Suprapubic skin (tissue), 4 donors: ENCODE results near the gene BIN1.

Source experiments
- CTCF ChIP-seq, 2 donors: fragments of 200-600 bp in 1 of 2; fragments of 450-650 bp in 1 of 2; sonication (generic) in 1 of 2; IDR thresholded peaks; one replicate each; pipeline ENCODE4 v1.5.1; 2016 to 2019; ENCODE audit warnings: antibody characterized with exemption in 2 of 2, mild to moderate bottlenecking in 1 of 2, moderate library complexity in 1 of 2
- EP300 ChIP-seq: sonication (generic); formaldehyde crosslinking; IDR thresholded peaks from one replicate; pipeline ENCODE4 v1.6.1; 2017; ENCODE audit warnings: antibody characterized with exemption
- POLR2A ChIP-seq, 2 donors: fragments of 450-650 bp; IDR thresholded peaks; one replicate each; pipeline ENCODE4 v1.6.1; 2017; ENCODE audit warnings: antibody characterized with exemption in 2 of 2, mild to moderate bottlenecking in 2 of 2, moderate library complexity in 2 of 2
- POLR2AphosphoS5 ChIP-seq, 3 donors: sonication (generic); formaldehyde crosslinking; IDR thresholded peaks; one replicate each; pipeline ENCODE4 v1.6.1; 2017; ENCODE audit warnings: antibody characterized with exemption in 3 of 3

DNA sequence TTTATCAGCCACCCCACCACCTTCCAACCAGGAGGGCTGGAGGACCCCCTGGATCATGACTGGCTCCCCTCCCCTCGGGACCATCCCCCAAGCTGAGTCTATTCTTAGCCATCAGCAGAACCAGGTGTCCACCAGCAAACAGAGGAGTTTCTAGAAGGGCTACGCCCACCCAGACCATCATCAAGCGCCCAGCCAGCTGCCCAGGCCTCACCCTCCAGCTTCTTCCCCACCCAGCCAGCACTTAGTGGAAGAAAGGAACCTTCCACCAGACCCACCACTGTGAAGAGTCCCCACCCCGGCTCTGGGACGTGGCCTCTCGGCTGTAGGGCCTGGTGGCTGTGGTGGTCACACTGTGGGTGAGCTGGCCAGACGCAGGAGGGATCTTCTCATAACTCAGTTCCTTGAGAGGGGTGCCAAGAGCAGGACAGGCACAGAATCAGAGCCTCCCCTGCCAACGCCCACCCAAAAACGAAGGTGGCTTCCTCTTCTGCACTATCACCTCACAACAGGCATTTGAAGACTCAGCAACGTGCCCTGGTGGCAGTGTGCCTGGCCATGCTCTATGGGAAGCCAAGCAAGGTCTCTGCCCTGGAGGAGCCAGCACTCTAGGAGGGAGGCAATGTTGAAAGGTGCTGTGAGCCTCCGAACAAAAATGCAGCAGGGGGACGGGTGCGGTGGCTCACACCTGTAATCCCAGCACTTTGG, 19.0 kb downstream of the BIN1 start:
- no peak for TF ChIP-seq POLR2A (IDR thresholded peaks at IDR 0.05)
- TF ChIP-seq CTCF (IDR thresholded peaks at IDR 0.05) = no peak
- TF ChIP-seq EP300 = no peak
- TF ChIP-seq POLR2AphosphoS5 (IDR thresholded peaks at IDR 0.05) = no peak
